ENCODE data around the gene DMRTC2.

- no peak for TF ChIP-seq CTCF (IDR thresholded peaks at IDR 0.05 in 2 of 3, conservative IDR thresholded peaks at IDR 0.05 in 1 of 3; ENCODE audit: borderline replicate concordance in 1 of 3, insufficient read depth in 1 of 3, low read depth in 2 of 3, low read length in 2 of 3)
- TF ChIP-seq SRF (IDR thresholded peaks at IDR 0.05; ENCODE audit: low read depth): no peak
- no peak for TF ChIP-seq POLR2A (IDR thresholded peaks at IDR 0.05; ENCODE audit: borderline replicate concordance, extremely low read depth, insufficient read depth, insufficient read length)
- TF ChIP-seq REST (IDR thresholded peaks at IDR 0.05; ENCODE audit: low read depth): no peak
- no peak for TF ChIP-seq RAD21 (IDR thresholded peaks at IDR 0.05; ENCODE audit: low read depth)
- no peak for TF ChIP-seq MAX (IDR thresholded peaks at IDR 0.05)
- no peak for TF ChIP-seq TCF7L2 (IDR thresholded peaks at IDR 0.05; ENCODE audit: borderline replicate concordance, extremely low read depth, insufficient read depth, insufficient read length)
Measured at GRCh38 chr19:41801031-41801430, 43.8 kb upstream of the DMRTC2 start.

Data from HCT116 (cell line).